ENCODE measurements around the gene PLAC1.

The PLAC1 gene

DNA sequence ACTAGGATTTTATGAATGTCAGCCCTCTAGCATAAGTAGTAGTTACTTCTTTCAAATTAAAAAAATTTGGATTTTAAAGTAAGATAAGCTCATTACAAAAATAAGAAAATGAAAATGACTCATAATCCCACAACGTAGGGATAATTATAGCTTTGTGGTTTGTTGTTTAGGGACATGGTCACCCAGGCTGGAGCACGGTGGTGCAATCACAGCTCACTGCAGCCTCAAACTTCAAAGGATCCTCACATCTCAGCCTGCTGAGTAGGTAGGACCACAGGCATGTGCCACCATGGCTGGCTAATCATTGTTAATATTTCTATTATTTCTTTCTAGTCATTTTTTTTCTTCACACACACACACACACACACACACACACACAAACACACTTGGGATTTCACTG is 57.6 kb downstream of the PLAC1 start:
- Mint-ChIP-seq H3K27me3 (peaks cover 22% of the 10 kb centered on the region), H3K9me3 (no peaks in the 10 kb centered on the region), H3K27ac (peak overlapping the region; percentile 52), H3K36me3 (ENCODE audit: low read depth) (no peaks in the 10 kb centered on the region), H3K4me1 (ENCODE audit: low read depth) (peaks cover 33% of the 10 kb centered on the region), H3K4me3 (no peak overlapping the region)

DNA sequence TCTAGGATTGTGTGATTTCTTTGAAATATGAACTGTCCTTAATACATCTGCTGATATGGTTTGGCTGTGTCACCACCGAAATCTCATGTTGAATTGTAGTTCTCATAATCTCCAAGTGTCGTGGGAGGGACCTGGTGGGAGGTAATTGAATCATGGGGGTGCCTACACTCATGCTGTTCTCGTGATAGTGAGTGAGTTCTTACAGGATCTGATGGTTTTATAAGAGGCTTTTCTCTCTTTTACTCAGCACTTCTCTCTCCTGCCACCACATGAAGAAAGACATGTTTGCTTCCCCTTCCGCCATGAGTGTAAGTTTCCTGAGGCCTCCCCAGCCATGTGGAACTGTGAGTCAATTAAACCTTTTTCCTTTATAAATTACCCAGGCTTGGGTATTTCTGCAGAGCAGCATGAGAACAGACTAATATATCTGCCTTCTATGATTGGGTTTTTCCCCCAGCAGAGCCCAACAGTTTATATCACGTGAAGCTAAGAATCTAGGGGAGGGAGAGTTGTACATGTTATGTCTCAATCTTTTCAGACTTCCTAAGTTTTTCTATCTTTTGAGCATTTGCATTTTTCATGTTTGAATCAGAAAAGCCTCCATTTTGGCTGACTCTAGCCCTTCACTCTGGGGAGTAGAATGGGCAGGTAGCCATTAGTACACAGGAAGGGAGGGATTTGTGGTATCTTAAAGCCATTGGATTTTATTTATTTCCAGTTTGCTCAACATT is 58.9 kb downstream of the PLAC1 start:
- H3K36me3 Mint-ChIP-seq (ENCODE audit: low read depth), result no peaks in the 10 kb centered on the region
- H3K4me1 Mint-ChIP-seq (ENCODE audit: low read depth), result peaks cover 31% of the 10 kb centered on the region
- H3K4me3 Mint-ChIP-seq, result no peak overlapping the region
- no peaks in the 10 kb centered on the region for H3K9me3 Mint-ChIP-seq
- H3K27me3 Mint-ChIP-seq, result peaks cover 32% of the 10 kb centered on the region
- peak overlapping the region; percentile 84 for H3K27ac Mint-ChIP-seq

DNA sequence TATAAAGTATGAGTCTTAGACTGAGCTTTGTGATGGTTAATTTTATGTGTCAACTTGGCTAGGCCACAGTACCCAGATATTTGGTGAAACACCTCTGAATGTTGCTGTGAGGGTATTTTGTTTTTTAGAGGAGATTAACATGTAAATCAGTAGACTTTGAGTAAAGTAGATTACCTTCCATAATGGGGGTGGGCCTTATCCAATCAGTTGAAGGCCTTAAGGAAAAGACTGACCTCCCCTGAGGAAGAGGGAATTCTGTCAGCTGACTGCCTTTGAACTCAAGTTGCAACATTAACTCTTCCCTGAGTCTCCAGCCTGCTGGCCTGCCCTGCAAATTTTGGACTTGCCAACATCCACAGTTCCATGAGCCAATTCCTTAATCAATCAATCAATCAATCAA is 66.0 kb downstream of the PLAC1 start:
- Mint-ChIP-seq H3K36me3 (ENCODE audit: low read depth) (no peaks in the 10 kb centered on the region), H3K4me3 (no peak overlapping the region), H3K9me3 (no peaks in the 10 kb centered on the region), H3K27ac (no peak overlapping the region), H3K4me1 (ENCODE audit: low read depth) (no peaks in the 10 kb centered on the region), H3K27me3 (peaks cover 39% of the 10 kb centered on the region)

DNA sequence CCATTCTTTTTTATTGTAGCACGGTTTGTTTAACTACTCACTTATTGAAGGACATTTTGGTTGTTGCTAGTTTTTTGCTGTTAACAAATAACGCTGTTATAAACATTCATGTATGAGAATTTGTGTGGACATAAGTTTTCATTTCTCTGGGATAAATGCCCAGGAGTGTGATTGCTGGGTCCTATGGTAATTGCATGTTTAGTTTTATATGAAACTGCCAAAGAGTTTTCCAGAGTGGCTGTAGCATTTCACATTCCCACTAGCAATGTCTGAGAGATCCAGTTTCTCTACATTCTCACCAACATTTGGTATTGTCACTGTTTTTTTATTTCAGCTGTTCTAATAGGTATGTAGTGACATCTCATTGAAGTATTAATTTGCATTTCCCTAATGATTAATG is 66.8 kb downstream of the PLAC1 start:
- no peaks in the 10 kb centered on the region for H3K9me3 Mint-ChIP-seq
- H3K36me3 Mint-ChIP-seq (ENCODE audit: low read depth), result no peaks in the 10 kb centered on the region
- no peak overlapping the region for H3K27ac Mint-ChIP-seq
- H3K27me3 Mint-ChIP-seq, result peaks cover 33% of the 10 kb centered on the region
- no peaks in the 10 kb centered on the region for H3K4me1 Mint-ChIP-seq (ENCODE audit: low read depth)
- no peak overlapping the region for H3K4me3 Mint-ChIP-seq

DNA sequence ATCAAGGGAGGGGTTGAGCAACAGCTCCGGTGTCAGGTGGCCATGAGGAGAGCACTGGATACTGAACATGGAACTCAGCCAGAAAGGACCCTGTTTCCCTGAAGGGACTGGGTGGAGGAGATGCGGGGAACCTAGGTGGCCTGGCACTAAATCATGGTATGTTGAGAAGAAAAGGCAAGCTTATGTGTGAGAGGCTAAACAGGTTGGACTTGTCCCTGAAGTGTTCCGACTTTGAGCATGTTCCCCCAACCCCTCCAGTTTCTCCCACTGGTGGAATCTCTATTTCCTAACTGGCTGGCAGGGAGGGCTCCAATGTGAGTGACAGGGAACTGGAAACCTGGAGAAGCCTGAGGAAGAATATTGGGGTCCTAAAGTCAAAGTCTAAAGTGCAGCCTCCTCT is 69.5 kb downstream of the PLAC1 start:
- no peaks in the 10 kb centered on the region for H3K36me3 Mint-ChIP-seq (ENCODE audit: low read depth)
- peaks cover 16% of the 10 kb centered on the region for H3K27me3 Mint-ChIP-seq
- H3K27ac Mint-ChIP-seq, result no peak overlapping the region
- H3K4me3 Mint-ChIP-seq, result no peak overlapping the region
- H3K9me3 Mint-ChIP-seq, result no peaks in the 10 kb centered on the region
- no peaks in the 10 kb centered on the region for H3K4me1 Mint-ChIP-seq (ENCODE audit: low read depth)

DNA sequence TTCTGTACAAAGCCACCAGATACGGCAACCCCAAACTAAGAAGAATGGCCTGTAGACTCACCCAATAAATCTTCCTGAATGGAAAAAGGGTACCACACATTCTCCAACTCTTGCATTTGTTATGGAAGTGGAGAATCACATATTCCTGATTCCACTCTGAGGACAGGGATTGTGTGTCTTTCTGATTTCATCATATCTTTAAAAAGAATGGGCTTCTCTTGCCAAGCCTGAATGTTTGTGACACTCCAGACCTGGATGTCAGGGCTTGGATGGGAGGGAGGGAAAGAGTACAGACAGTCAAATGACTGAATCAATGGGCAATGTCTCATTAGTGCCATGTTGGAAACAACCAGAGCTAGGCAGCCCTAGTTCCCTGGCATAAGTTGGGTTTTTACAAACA is 77.4 kb downstream of the PLAC1 start:
- no peak overlapping the region for H3K27ac Mint-ChIP-seq
- no peak overlapping the region for H3K4me3 Mint-ChIP-seq
- no peaks in the 10 kb centered on the region for H3K4me1 Mint-ChIP-seq (ENCODE audit: low read depth)
- no peaks in the 10 kb centered on the region for H3K9me3 Mint-ChIP-seq
- no peaks in the 10 kb centered on the region for H3K36me3 Mint-ChIP-seq (ENCODE audit: low read depth)
- H3K27me3 Mint-ChIP-seq, result peaks cover 4% of the 10 kb centered on the region

DNA sequence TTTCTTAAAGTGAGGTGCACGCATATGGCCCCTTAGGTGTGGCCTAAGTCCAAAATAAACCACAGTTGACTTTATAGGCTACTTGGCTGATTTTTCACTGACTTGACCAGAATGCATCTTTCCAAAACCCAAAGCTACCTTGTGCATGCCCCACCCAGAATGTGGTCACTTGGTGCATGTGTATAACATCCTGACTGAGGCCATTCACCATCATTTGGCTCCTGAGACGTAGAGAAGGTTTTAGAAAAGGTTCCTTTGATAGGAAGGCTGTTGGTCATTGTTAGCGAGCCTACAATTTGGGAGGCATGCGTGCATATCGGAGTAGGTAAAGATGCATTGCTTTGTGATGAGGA is 84.6 kb downstream of the PLAC1 start:
- Mint-ChIP-seq H3K9me3 (no peaks in the 10 kb centered on the region), H3K4me1 (ENCODE audit: low read depth) (no peaks in the 10 kb centered on the region), H3K36me3 (ENCODE audit: low read depth) (no peaks in the 10 kb centered on the region)

DNA sequence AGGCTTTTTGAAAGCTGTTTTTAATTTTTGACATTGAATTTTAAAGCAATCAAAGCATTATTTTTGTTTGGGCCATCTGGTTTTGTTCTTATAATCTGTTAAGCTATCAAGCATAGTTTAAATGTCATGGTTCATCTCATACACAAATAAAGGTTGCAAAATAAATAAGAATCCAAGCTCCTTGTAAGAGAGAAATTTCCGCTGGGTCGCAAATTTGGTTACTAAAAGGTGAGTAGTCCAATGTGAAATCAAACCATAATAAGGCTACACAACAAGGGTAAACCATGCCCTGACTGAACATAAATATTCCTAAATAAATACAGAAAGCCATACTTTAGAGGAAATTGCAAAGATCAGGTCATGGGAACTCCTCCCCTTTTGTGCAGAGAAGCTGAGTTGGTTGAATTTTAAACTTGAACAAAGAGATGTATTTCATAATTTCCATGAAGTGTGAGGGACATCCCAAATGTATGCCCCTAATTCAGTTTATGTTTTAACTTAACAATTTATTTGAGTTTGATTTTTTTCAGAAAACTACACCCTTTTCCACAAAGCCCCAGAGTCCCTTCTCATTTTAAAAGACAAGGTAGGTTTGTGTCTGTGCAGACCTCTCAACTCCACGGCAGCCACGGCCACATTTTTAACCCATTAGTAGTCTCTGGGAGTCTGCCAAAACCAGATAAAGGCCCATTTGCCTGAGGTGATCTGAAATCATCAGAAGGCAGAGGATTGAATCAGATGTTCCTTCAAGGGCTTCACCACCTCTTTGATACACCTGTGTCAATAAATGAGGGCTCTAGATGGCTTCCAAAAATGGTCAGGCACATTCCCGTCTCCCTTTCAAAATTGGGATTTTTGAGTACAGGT is 85.2 kb downstream of the PLAC1 start:
- H3K36me3 Mint-ChIP-seq (ENCODE audit: low read depth), result no peaks in the 10 kb centered on the region
- no peaks in the 10 kb centered on the region for H3K27me3 Mint-ChIP-seq
- no peak overlapping the region for H3K4me3 Mint-ChIP-seq
- no peaks in the 10 kb centered on the region for H3K4me1 Mint-ChIP-seq (ENCODE audit: low read depth)
- no peaks in the 10 kb centered on the region for H3K9me3 Mint-ChIP-seq
- no peak overlapping the region for H3K27ac Mint-ChIP-seq

More for the DNA sequence above, 84.6 kb downstream of the PLAC1 start:
- Mint-ChIP-seq H3K4me3 (no peak overlapping the region), H3K27ac (no peak overlapping the region), H3K27me3 (no peaks in the 10 kb centered on the region)

DNA sequence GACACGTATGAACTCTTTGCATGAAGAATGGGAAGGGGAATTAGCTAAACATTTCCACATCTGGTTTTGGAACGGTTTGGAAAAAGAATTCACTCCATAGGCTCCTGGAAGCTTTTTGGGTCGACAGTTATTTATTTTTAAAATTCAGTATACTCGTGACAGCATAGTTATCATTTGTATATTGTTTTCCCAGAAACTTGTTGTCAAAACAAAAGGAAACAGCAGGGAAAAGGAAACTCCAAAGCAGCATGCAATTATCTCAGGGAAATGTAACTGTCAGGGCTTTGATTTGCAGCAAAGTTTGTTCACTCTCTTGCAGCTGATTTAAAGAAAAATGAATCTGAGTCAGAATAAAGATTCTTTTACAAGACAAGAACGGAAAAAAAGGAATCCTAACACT is 86.5 kb downstream of the PLAC1 start:
- H3K4me3 Mint-ChIP-seq, result no peak overlapping the region
- no peak overlapping the region for H3K27ac Mint-ChIP-seq
- H3K27me3 Mint-ChIP-seq, result no peaks in the 10 kb centered on the region
- H3K9me3 Mint-ChIP-seq, result no peaks in the 10 kb centered on the region
- H3K36me3 Mint-ChIP-seq (ENCODE audit: low read depth), result no peaks in the 10 kb centered on the region
- H3K4me1 Mint-ChIP-seq (ENCODE audit: low read depth), result no peaks in the 10 kb centered on the region

DNA sequence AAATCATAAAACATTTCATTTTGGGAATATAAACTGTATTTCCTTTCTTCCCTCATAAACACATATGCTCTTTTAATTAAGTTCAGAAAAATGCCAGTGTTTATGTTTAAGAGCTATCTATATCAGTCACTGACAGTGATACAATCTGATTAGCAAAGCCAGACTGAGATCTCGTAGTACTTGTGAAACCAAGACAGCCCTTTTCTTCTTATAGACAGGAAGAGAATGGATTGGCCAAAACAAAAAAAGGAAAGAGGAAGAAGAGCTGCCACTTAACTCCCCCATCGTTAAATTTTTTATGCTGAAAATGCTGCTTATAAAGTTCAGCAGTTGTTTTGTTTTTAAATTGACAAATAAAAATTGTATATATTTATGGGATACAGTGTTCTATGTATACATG is 87.4 kb downstream of the PLAC1 start:
- no peak overlapping the region for H3K4me3 Mint-ChIP-seq
- no peaks in the 10 kb centered on the region for H3K9me3 Mint-ChIP-seq
- no peaks in the 10 kb centered on the region for H3K36me3 Mint-ChIP-seq (ENCODE audit: low read depth)
- no peak overlapping the region for H3K27ac Mint-ChIP-seq
- H3K4me1 Mint-ChIP-seq (ENCODE audit: low read depth), result no peaks in the 10 kb centered on the region
- no peaks in the 10 kb centered on the region for H3K27me3 Mint-ChIP-seq

DNA sequence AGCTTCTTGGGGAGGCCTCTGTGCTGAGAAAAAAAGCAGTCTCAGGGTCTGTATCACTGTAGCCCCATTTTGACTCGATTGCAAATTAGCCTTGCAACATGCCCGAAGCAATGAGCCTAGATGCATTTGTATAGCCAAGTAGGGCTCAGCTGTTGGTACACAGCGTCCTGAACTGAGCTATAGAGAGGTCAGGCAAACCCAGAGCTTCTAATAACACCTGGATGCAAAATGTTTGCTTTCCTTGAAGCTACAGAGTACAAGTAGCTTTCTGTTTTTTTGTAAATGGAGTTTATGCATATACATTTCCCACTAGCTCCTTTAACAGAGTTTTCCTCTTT is 87.8 kb downstream of the PLAC1 start:
- H3K9me3 Mint-ChIP-seq, result no peaks in the 10 kb centered on the region
- no peaks in the 10 kb centered on the region for H3K36me3 Mint-ChIP-seq (ENCODE audit: low read depth)
- H3K27ac Mint-ChIP-seq, result no peak overlapping the region
- no peak overlapping the region for H3K4me3 Mint-ChIP-seq
- H3K27me3 Mint-ChIP-seq, result no peaks in the 10 kb centered on the region
- H3K4me1 Mint-ChIP-seq (ENCODE audit: low read depth), result no peaks in the 10 kb centered on the region

DNA sequence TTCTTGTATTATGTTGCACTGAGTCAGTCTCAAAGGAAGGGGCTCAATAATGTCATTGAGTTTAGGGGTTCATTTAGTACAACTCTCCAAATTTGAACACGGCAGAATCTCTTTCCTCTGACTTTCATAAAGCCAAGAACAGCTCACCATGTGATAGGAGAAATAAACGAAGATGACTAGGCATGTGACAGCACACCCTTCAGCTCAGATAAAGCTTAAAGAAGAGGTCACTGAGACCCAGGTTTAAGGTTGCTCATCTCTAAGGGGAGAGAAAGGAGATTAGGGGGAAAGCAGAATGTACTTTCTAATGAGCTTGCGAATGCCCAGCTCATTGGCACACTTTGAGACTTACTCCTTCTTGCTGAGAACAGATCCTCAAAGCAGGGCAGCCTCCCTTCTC is 89.0 kb downstream of the PLAC1 start:
- H3K4me3 Mint-ChIP-seq, result no peak overlapping the region
- H3K4me1 Mint-ChIP-seq (ENCODE audit: low read depth), result no peaks in the 10 kb centered on the region
- no peaks in the 10 kb centered on the region for H3K36me3 Mint-ChIP-seq (ENCODE audit: low read depth)
- H3K9me3 Mint-ChIP-seq, result no peaks in the 10 kb centered on the region
- H3K27me3 Mint-ChIP-seq, result no peaks in the 10 kb centered on the region
- no peak overlapping the region for H3K27ac Mint-ChIP-seq

DNA sequence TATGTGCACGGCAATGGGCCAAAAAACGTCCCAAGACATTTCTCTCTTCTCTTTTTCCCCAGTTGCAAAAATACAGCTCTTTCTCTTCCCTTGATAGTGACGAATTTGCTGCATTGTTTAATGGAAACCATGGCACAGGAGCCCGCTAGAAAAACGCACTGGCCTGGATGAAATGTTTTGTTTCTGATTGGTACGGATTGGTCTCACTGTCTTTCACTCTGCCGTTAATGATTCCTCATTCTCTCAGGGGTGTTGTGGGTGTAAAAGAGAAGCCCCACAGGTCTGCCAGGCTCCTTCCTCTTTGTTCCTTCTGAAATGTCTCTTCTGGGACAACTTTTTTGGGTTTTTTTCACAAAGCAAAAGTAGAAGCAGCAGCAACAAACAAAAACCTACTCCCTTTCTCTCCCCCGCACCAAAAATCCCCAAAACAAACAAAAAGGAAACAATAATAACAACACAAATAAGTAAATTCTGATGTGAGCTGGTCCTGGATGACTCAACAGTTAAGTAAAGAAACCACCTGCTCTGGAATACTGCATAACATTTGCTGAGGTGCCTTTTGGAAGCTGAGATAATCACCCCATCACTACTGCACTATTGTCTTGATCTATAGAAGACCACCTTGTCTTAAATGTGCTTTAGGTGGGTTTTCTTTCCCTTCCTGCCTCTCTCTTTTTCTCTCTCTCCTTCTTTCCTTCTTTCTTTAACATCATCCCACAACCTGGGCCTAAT is 89.8 kb downstream of the PLAC1 start:
- H3K9me3 Mint-ChIP-seq, result no peaks in the 10 kb centered on the region
- H3K4me1 Mint-ChIP-seq (ENCODE audit: low read depth), result no peaks in the 10 kb centered on the region
- H3K27me3 Mint-ChIP-seq, result peaks cover 1% of the 10 kb centered on the region

DNA sequence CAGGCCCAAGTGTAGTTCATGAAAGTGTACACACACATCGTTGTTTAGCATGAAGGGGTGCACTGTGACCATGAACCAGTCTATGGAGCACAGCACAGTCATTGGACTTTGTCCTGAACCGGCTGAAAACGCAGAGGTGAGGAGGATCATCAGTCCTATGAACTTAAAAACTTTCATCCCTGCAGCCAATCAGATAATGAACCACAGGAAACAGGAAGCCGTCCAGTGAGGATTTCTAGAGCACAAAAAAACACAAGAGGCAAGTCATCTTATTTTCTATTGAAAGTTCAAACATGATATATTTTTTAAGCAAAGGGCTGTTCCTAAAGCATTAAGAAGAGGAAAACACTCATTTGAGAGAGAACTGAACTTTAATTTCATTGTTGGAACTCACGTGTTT is 91.8 kb downstream of the PLAC1 start:
- no peak overlapping the region for H3K4me3 Mint-ChIP-seq

More for the DNA sequence above, 89.8 kb downstream of the PLAC1 start:
- no peak overlapping the region for H3K4me3 Mint-ChIP-seq
- H3K36me3 Mint-ChIP-seq (ENCODE audit: low read depth), result no peaks in the 10 kb centered on the region
- no peak overlapping the region for H3K27ac Mint-ChIP-seq

DNA sequence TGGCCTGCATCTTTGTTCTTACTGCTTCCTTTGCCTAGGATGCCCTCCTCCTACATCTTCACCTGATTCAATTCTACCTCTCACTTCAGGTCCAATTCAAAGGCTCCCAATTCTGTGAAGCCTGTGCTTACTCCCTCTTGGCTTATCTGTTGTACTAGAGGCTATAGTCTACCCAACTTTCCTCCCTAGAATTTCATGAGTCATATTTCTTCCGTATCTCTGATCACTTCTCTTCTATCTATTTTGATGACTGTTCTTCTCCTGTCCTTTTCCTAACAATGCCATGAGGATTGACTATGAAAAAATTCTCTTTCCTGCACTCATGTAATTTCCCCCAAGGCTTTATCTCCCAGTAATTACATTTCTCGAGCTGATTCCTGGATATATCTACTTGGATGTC is 96.3 kb downstream of the PLAC1 start:
- H3K36me3 Mint-ChIP-seq (ENCODE audit: low read depth), result no peaks in the 10 kb centered on the region
- H3K9me3 Mint-ChIP-seq, result no peaks in the 10 kb centered on the region
- H3K27me3 Mint-ChIP-seq, result peaks cover 12% of the 10 kb centered on the region
- no peak overlapping the region for H3K27ac Mint-ChIP-seq
- H3K4me3 Mint-ChIP-seq, result no peak overlapping the region
- H3K4me1 Mint-ChIP-seq (ENCODE audit: low read depth), result no peaks in the 10 kb centered on the region

More for the DNA sequence above, 91.8 kb downstream of the PLAC1 start:
- no peaks in the 10 kb centered on the region for H3K36me3 Mint-ChIP-seq (ENCODE audit: low read depth)
- no peak overlapping the region for H3K27ac Mint-ChIP-seq
- H3K9me3 Mint-ChIP-seq, result no peaks in the 10 kb centered on the region
- H3K27me3 Mint-ChIP-seq, result peaks cover 12% of the 10 kb centered on the region
- no peaks in the 10 kb centered on the region for H3K4me1 Mint-ChIP-seq (ENCODE audit: low read depth)
